ENCODE results near the gene NPC1L1.
A peak's percentile ranks its signal among the peaks of the same experiment; 100 is the strongest.

NPC1L1 gene

DNA sequence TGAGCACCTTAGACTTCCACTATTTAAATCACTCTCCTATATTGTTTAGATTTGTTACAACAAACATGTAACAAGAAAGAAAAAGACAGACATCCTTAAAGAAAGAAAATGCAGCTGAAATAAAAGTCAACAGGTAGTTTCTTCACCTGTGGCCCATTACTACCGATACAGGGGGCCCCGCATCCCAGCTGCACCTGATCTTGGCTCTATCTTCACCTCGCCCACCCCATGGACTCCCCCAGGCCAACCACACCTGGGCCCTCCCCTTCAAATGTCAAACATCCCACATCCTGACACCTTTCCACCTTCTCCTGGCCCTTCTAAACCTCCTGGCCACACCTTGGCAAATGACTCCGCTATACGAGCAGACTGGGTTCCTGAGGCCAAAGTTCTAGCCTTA, 25.6 kb upstream of the NPC1L1 start:
- 96% methylated on average over 5 of the region's 5 CpGs for WGBS
- H3K18ac ChIP-seq (ENCODE audit: low read depth in 1 of 2, low read length in 2 of 2): no peak overlapping the region
- no peak overlapping the region for H2BK15ac ChIP-seq (ENCODE audit: low read depth, poor library complexity, severe bottlenecking)

DNA sequence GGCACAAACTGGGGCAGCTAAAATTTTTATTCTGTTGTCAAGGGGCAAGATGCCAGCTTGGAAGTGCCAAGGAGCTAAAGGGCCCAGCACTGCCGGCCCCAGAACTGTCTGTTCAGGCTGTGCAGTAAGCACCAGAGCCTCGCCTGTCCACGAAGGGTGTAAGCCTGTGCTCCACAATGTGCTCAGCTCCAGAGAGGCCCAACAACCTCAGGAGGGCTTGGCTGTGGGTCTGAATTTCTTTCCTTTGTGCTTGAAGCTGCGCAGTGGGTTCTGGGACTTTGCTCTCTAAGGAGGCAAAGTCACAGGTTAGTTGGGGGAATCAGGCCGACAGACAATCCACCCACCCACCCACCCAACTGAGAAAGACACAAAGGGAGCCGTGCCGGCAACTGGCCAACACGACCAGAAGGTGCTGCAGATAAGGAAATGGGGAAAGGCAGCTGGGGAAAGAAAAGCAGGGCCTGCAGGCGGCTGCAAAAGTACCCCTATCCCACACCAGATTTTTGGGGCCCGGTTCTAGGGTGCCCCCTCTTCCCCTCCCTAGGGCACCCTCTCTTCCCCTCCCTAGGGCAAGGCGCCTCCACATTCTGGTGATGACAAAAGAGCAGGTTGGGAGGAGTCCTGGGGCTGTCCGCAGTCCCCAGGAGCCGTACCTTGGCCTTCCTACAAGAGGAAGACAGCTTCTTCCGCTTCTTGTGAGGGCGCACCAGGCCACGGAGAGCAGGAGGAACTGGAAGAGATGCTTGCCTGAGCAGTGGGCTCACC, 24.8 kb upstream of the NPC1L1 start:
- H3K27me3 ChIP-seq (ENCODE audit: control insufficient read depth in 1 of 2, insufficient read depth in 1 of 2, low read length in 2 of 2): no peaks in the 10 kb centered on the region
- peaks cover 44% of the 10 kb centered on the region for H3K79me1 ChIP-seq (replicated peaks; ENCODE audit: low read length, poor library complexity, severe bottlenecking)
- 84% methylated on average over 12 of the region's 16 CpGs for WGBS
- no peak overlapping the region for H2BK120ac ChIP-seq (ENCODE audit: low read depth, low read length)
- H2AFZ ChIP-seq (ENCODE audit: low read depth, low read length): no peak overlapping the region
- H3K18ac ChIP-seq (ENCODE audit: low read depth in 1 of 2, low read length in 2 of 2): no peak overlapping the region
- H3K9ac ChIP-seq (ENCODE audit: low read length): no peak overlapping the region
- peaks cover 77 to 78% of the 10 kb centered on the region in 2 experiments for H3K36me3 ChIP-seq (ENCODE audit: control insufficient read depth in 1 of 2, insufficient read depth in 2 of 2, low read depth in 1 of 2, low read length in 2 of 2)
- no peak overlapping the region for H4K8ac ChIP-seq (ENCODE audit: low read length)
- H3K4me3 ChIP-seq (ENCODE audit: insufficient read depth in 1 of 2, low read depth in 1 of 2, low read length in 2 of 2): no peak overlapping the region
- no peak overlapping the region for H3K14ac ChIP-seq (ENCODE audit: low read length in 2 of 2)
- no peak overlapping the region for H2AK5ac ChIP-seq (ENCODE audit: low read length, severe bottlenecking)
- no peak overlapping the region for H3K4me2 ChIP-seq (ENCODE audit: low read length, poor library complexity, severe bottlenecking)
- H3K9me3 ChIP-seq (ENCODE audit: control insufficient read depth, low read length): no peaks in the 10 kb centered on the region
- no peak overlapping the region for H3K4ac ChIP-seq (ENCODE audit: low read depth in 1 of 2, low read length in 2 of 2)
- no peak overlapping the region for H2BK15ac ChIP-seq (ENCODE audit: low read depth, poor library complexity, severe bottlenecking)
- H2BK5ac ChIP-seq (ENCODE audit: low read depth, low read length, poor library complexity, severe bottlenecking): no peak overlapping the region
- no peak overlapping the region for H3K23ac ChIP-seq (ENCODE audit: low read length in 2 of 2)
- H2BK12ac ChIP-seq (ENCODE audit: low read length in 2 of 2): no peak overlapping the region
- no peak for DNase-seq
- H3K4me1 ChIP-seq (ENCODE audit: control insufficient read depth, insufficient read depth, low read depth, low read length): peaks cover 15% of the 10 kb centered on the region
- no peak overlapping the region for H3K27ac ChIP-seq (ENCODE audit: low read length, poor library complexity, severe bottlenecking)
- H4K91ac ChIP-seq (ENCODE audit: low read length): no peak overlapping the region

More for the DNA sequence above, 25.6 kb upstream of the NPC1L1 start:
- Histone ChIP-seq H2BK12ac (ENCODE audit: low read length in 2 of 2) (no peak overlapping the region), H3K36me3 (ENCODE audit: control insufficient read depth in 1 of 2, insufficient read depth in 2 of 2, low read depth in 1 of 2, low read length in 2 of 2) (peaks cover 84 to 85% of the 10 kb centered on the region in 2 experiments), H3K4me3 (ENCODE audit: insufficient read depth in 1 of 2, low read depth in 1 of 2, low read length in 2 of 2) (no peak overlapping the region), H2BK5ac (ENCODE audit: low read depth, low read length, poor library complexity, severe bottlenecking) (no peak overlapping the region), H3K9ac (ENCODE audit: low read length) (no peak overlapping the region), H3K14ac (ENCODE audit: low read length in 2 of 2) (no peak overlapping the region), H3K27me3 (ENCODE audit: control insufficient read depth in 1 of 2, insufficient read depth in 1 of 2, low read length in 2 of 2) (no peaks in the 10 kb centered on the region), H2AFZ (ENCODE audit: low read depth, low read length) (no peak overlapping the region), H3K23ac (ENCODE audit: low read length in 2 of 2) (no peak overlapping the region), H3K79me1 (replicated peaks; ENCODE audit: low read length, poor library complexity, severe bottlenecking) (peaks cover 49% of the 10 kb centered on the region), H3K4ac (ENCODE audit: low read depth in 1 of 2, low read length in 2 of 2) (no peak overlapping the region), H3K4me1 (ENCODE audit: control insufficient read depth, insufficient read depth, low read depth, low read length) (peaks cover 12% of the 10 kb centered on the region), H3K4me2 (ENCODE audit: low read length, poor library complexity, severe bottlenecking) (no peak overlapping the region), H4K91ac (ENCODE audit: low read length) (no peak overlapping the region), H2AK5ac (ENCODE audit: low read length, severe bottlenecking) (no peak overlapping the region), H2BK120ac (ENCODE audit: low read depth, low read length) (no peak overlapping the region), H3K27ac (ENCODE audit: low read length, poor library complexity, severe bottlenecking) (no peak overlapping the region), H3K9me3 (ENCODE audit: control insufficient read depth, low read length) (no peaks in the 10 kb centered on the region), H4K8ac (ENCODE audit: low read length) (no peak overlapping the region)
- no peak for DNase-seq

GRCh38 chr7:44565097-44565794, 24.1 kb upstream of the NPC1L1 start:
- H2BK5ac ChIP-seq (ENCODE audit: low read depth, low read length, poor library complexity, severe bottlenecking): no peak overlapping the region
- peak; percentile 65 for DNase-seq
- peaks cover 15% of the 10 kb centered on the region for H3K4me1 ChIP-seq (ENCODE audit: control insufficient read depth, insufficient read depth, low read depth, low read length)
- peaks cover 39% of the 10 kb centered on the region for H3K79me1 ChIP-seq (replicated peaks; ENCODE audit: low read length, poor library complexity, severe bottlenecking)
- H3K36me3 ChIP-seq (ENCODE audit: control insufficient read depth in 1 of 2, insufficient read depth in 2 of 2, low read depth in 1 of 2, low read length in 2 of 2): peaks cover 70 to 71% of the 10 kb centered on the region in 2 experiments
- H3K27ac ChIP-seq (ENCODE audit: low read length, poor library complexity, severe bottlenecking): no peak overlapping the region
- no peaks in the 10 kb centered on the region for H3K9me3 ChIP-seq (ENCODE audit: control insufficient read depth, low read length)
- WGBS: 74% methylated on average over 13 of the region's 13 CpGs
- no peak overlapping the region for H3K4ac ChIP-seq (ENCODE audit: low read depth in 1 of 2, low read length in 2 of 2)
- H2BK12ac ChIP-seq (ENCODE audit: low read length in 2 of 2): no peak overlapping the region
- H2AFZ ChIP-seq (ENCODE audit: low read depth, low read length): no peak overlapping the region
- no peak overlapping the region for H3K4me2 ChIP-seq (ENCODE audit: low read length, poor library complexity, severe bottlenecking)
- no peak overlapping the region for H3K18ac ChIP-seq (ENCODE audit: low read depth in 1 of 2, low read length in 2 of 2)
- no peak overlapping the region for H3K9ac ChIP-seq (ENCODE audit: low read length)
- H3K27me3 ChIP-seq (ENCODE audit: control insufficient read depth in 1 of 2, insufficient read depth in 1 of 2, low read length in 2 of 2): no peaks in the 10 kb centered on the region
- H2BK120ac ChIP-seq (ENCODE audit: low read depth, low read length): no peak overlapping the region
- H2BK15ac ChIP-seq (ENCODE audit: low read depth, poor library complexity, severe bottlenecking): no peak overlapping the region
- no peak overlapping the region for H2AK5ac ChIP-seq (ENCODE audit: low read length, severe bottlenecking)
- no peak overlapping the region for H3K14ac ChIP-seq (ENCODE audit: low read length in 2 of 2)
- no peak overlapping the region for H3K23ac ChIP-seq (ENCODE audit: low read length in 2 of 2)
- no peak overlapping the region for H3K4me3 ChIP-seq (ENCODE audit: insufficient read depth in 1 of 2, low read depth in 1 of 2, low read length in 2 of 2)
- peak overlapping the region; percentile 24 for H4K8ac ChIP-seq (ENCODE audit: low read length)
- H4K91ac ChIP-seq (ENCODE audit: low read length): no peak overlapping the region

DNA sequence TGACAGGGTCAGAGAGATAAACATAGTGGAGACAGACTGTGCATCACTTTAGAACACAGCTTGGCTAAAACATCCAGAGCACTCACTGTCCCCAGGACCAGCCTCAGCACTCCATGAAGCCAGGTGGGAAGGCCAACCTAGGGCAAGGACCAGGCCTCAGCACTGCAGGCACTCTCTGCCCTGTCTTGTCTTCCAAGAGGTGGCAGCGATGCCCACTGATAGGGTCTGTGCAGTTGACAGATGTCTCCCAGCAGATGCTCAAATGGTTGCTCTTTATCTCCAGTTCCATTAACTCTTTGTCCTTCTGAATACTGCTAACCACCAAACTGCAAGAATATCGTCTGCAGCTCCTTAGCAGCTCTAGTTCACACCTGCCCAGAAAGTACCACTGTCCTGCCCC, 23.5 kb upstream of the NPC1L1 start:
- H3K4me2 ChIP-seq (ENCODE audit: low read length, poor library complexity, severe bottlenecking): no peak overlapping the region
- no peak for DNase-seq
- H3K23ac ChIP-seq (ENCODE audit: low read length in 2 of 2): no peak overlapping the region
- peaks cover 15% of the 10 kb centered on the region for H3K4me1 ChIP-seq (ENCODE audit: control insufficient read depth, insufficient read depth, low read depth, low read length)
- no peak overlapping the region for H3K18ac ChIP-seq (ENCODE audit: low read depth in 1 of 2, low read length in 2 of 2)
- 100% methylated on average over 2 of the region's 2 CpGs for WGBS
- no peak overlapping the region for H4K91ac ChIP-seq (ENCODE audit: low read length)
- no peak overlapping the region for H2AK5ac ChIP-seq (ENCODE audit: low read length, severe bottlenecking)
- H2AFZ ChIP-seq (ENCODE audit: low read depth, low read length): no peak overlapping the region
- H3K79me1 ChIP-seq (replicated peaks; ENCODE audit: low read length, poor library complexity, severe bottlenecking): peaks cover 32% of the 10 kb centered on the region
- no peaks in the 10 kb centered on the region for H3K9me3 ChIP-seq (ENCODE audit: control insufficient read depth, low read length)
- no peak overlapping the region for H2BK15ac ChIP-seq (ENCODE audit: low read depth, poor library complexity, severe bottlenecking)
- H2BK120ac ChIP-seq (ENCODE audit: low read depth, low read length): no peak overlapping the region
- no peak overlapping the region for H3K27ac ChIP-seq (ENCODE audit: low read length, poor library complexity, severe bottlenecking)
- H4K8ac ChIP-seq (ENCODE audit: low read length): no peak overlapping the region
- H3K4me3 ChIP-seq (ENCODE audit: insufficient read depth in 1 of 2, low read depth in 1 of 2, low read length in 2 of 2): no peak overlapping the region
- H3K36me3 ChIP-seq (ENCODE audit: control insufficient read depth in 1 of 2, insufficient read depth in 2 of 2, low read depth in 1 of 2, low read length in 2 of 2): peaks cover 64% of the 10 kb centered on the region in 2 experiments
- no peak overlapping the region for H3K4ac ChIP-seq (ENCODE audit: low read depth in 1 of 2, low read length in 2 of 2)
- no peak overlapping the region for H2BK12ac ChIP-seq (ENCODE audit: low read length in 2 of 2)
- no peaks in the 10 kb centered on the region for H3K27me3 ChIP-seq (ENCODE audit: control insufficient read depth in 1 of 2, insufficient read depth in 1 of 2, low read length in 2 of 2)
- no peak overlapping the region for H3K14ac ChIP-seq (ENCODE audit: low read length in 2 of 2)
- H3K9ac ChIP-seq (ENCODE audit: low read length): no peak overlapping the region
- no peak overlapping the region for H2BK5ac ChIP-seq (ENCODE audit: low read depth, low read length, poor library complexity, severe bottlenecking)
